Head of caudate nucleus (tissue), 42 donors: ENCODE measurements around the gene FFAR2.
A peak's percentile ranks its signal among the peaks of the same experiment; 100 is the strongest.
"Not testable (repeated sequence)": the region's sequence is repeated elsewhere in the genome, so short reads cannot be mapped to it uniquely, and the experiment has no call there.

Source experiments
- DNase-seq, 42 donors: peaks; one replicate each; pipeline versions ENCODE4 v3.0.0 to v3.0.0-alpha.2; 2020 to 2021; ENCODE audit warnings: mixed read lengths in 7 of 42
- intact Hi-C: fragments of 100-400 bp; cut with DNase I; formaldehyde crosslinking; loops from one replicate; pipeline ENCODE4 v1.15.0; 2022

FFAR2 gene

DNA sequence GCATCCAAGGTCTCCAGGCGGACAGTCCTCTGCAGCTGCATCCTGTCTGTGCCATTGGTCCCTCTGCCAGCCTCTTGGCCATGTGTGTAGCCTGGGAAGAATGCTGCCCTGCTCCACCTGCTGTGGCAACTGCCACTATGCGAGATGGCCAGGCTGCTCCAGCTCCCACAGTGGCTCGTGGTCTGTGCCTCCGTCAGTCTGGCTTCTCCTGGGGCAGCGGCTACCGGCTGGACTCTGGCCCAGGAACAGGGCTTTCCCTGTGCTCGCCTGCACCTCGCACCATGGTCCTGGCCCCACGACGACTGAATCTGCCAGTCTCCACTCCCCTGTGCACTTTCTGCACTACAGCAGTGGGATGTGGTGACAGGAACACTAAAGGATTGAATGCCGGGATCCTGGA, 26.7 kb upstream of the FFAR2 start:
- intact Hi-C loops = no loop called here
- DNase-seq = peak in 3 of 42 donors; percentile 9 to 41 (median 19)

DNA sequence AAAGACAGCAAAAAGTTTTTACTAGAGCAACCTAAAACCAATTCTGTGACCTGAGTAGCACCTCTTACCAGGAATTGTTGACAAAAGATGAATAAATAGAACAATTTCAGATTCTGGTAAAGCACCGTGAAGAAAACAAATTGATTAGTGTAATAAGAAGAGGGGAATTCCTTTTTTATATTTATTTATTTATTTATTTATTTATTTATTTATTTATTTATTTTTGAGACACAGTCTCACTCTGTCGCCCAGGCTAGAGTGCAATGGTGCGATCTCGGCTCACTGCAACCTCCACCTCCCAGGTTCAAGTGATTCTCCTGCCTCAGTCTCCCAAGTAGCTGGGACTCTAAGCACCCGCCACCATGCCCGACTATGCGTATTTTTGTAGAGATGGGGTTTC, 24.7 kb upstream of the FFAR2 start:
- intact Hi-C loops, DNase-seq: not testable (repeated sequence)

DNA sequence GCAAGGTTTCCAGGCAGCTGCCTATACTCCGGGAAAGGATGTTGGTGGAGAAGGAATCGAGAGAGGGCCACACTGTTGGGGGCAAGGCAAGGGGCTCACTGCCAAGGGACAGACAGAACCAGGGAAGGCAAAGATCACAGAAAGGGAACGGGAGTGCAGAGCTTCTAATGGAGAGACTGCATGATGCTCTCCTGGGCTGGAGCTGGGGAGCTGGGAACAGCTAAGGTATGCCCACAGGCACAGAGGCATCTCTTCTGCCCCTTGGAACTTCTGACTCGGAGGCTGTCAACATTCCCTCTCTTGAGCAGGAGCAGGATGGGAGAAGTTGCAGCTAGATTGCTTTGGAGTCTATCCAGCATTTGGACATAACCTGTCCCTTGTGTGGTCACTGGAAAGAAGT, 22.4 kb upstream of the FFAR2 start:
- intact Hi-C loops = no loop called here
- DNase-seq = no peak

DNA sequence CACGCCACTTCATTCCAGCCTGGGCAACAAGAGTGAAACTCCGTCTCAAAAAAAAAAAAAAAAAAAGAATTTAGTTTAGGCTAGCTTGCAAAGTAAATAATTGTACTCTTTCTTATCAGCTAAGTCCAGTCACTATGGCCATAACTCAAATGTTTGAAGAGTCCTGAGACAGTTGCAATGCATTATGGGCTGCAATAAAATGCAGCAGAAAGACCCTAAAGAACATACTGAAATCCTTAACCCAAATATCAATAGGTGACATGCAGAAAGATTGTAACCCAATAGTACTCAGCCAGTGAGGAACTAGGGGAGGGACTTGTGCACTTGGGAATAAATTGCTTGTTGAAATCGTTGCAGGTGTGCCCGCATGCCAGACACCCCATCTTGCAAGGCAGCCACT, 20.9 kb upstream of the FFAR2 start:
- intact Hi-C loops = no loop called here
- no peak for DNase-seq

DNA sequence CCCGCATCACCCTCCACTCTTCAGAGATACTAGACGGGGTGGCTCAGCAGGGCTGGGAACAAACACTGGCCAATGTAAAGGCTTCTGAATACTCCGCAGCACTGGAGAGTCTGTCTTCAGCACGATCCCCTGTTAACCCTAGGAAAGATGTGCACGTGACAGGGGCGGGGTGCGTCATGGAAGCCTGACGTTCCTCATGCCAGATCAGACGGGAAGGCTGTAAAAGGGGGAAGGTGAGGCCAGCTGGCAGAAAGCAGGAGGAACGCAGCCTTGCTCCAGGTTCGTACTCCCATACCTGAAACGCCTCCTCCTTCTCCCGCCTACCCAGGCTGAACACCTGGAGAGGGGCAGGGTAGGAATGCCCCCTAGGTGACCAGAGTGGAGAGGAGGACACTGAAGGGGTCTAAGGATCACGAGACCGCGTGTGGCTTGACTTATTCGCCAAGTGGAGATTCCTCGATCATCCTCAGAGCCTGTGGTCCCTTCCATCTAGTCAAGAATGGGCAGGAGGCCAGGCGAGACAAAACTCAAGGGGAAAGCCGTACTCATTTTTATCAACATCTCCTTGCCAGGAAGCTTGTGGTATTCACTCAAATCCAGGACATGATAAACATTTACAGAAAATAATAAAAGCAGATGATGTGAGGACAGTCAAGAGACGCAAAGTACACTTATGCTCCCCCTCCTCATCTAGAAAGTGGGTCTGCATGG, 18.2 kb upstream of the FFAR2 start:
- intact Hi-C loops = no loop called here

DNA sequence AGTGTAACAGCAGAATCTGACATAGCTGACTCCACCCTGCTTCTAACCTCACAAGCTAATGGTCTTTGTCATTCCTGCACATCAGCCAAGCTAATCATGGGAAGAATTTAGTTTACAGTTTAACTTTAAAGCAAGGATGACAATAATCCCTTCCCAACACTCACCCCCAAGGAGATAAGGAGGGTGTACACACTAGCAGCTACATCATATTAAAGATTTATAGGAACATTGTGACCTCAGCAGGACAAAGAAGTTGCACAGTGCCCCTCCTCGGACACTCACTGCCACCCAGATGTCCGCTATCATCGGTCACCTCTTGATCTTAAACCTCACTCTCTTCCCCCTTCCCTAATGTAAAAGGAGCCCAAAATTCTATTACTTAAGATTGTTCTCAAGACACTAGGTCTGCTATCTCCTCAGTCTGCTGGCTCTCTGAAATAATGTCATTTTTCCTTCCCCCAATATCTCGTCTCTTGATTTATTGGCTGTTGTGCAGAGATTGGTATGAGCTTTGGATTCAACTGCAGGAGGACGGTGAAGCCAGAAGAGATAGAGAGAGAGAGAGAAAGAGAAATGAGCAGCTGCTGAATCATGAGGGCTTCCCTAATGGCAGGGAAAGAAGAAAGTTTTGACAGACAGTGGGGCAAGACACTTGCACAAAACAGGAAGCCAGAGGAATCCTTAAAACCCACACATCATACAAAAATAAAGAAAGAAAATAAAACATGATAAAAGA, 17.5 kb upstream of the FFAR2 start:
- no peak for DNase-seq
- intact Hi-C loops = no loop called here

More for the DNA sequence above, 18.2 kb upstream of the FFAR2 start:
- DNase-seq = no peak

DNA sequence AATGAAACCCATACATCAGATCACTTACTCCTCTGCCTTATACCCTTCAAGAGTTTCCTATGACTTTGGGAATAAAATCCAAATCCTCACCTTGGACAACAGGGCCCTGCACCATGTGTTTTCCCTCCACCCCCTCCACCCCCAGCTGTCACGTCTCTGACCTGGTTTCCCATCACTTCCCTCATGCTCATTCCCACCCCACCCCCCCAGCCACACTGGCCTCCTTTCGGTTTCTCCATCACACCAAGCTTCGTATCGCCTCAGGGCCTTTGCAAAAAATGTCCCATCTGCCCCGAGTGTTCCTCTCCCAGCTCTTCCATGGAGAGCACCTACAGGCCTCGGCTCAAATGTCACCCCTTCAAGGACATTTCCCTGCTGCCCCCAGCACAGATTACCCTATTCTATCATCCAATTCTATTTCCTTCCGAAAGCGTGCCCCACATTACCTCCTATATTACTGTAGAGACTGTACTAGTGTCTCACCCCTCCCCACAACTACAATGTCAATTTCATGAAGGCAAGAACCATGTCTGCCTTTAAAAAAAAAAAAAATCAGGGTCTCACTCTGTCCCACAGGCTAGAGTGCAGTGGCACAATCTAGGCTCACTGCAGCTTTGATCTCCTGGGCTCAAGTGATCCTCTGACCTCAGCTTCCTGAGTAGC, 16.8 kb upstream of the FFAR2 start:
- intact Hi-C loops = no loop called here
- DNase-seq = no peak

DNA sequence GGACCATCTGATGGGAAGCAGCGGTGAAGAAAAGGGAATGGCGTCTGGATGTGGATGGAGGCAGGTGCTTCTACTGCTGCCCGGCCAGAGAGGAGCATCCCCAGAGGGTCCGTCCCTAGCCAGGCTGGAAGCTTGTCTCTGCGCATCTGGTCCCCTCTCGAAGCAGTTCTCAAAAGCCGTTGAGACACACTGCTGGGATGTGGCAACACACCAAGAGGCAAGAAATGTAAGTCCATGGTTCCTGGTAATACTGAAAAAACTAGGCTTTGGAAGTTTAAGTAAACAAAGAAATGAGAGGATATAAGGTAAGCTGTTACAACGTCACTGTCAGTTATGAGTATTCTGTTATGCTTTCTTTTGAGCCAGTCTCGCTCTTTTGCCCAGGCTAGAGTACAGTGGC, 15.1 kb upstream of the FFAR2 start:
- intact Hi-C loops = no loop called here
- DNase-seq = no peak

DNA sequence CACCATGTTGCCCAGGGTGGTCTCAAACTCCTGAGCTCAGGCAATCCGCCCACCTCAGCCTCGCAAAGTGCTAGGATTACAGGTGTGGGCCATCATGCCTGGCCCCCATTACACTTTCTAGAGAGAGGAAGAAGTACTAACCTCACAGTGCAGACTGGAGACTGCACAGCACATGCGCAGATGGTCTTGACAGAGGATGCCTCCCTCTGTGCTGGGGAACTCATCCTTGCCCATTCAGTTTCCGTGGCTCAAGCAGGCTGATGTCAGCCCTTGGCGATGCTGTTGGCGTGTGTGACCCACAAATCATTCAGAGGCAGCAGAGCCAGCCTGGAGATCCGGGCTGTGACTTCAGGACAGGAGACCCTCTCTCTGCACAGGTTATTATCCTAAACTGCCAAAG, 14.6 kb upstream of the FFAR2 start:
- DNase-seq = peak in 24 of 42 donors; percentile 7 to 70 (median 30)
- intact Hi-C loops = no loop called here

DNA sequence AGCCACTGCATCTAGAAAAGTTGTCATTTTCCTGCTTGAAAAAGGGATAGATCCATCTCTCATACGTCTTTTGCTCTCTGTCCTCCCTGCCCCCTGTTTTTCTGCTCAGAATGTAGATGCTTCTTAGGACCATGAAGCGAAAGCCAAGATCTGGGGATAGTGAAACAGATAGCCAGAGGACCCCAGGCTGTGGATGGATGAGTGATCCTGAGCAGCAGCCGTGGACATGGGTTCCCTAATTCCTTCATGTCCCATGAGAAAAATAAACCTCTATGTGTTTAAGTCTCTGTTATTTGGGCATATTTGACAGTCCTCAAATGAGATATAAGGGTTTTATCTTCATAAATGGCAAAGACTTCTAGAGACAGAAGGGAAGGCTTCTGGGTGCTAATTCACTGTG, 12.2 kb upstream of the FFAR2 start:
- no peak for DNase-seq

DNA sequence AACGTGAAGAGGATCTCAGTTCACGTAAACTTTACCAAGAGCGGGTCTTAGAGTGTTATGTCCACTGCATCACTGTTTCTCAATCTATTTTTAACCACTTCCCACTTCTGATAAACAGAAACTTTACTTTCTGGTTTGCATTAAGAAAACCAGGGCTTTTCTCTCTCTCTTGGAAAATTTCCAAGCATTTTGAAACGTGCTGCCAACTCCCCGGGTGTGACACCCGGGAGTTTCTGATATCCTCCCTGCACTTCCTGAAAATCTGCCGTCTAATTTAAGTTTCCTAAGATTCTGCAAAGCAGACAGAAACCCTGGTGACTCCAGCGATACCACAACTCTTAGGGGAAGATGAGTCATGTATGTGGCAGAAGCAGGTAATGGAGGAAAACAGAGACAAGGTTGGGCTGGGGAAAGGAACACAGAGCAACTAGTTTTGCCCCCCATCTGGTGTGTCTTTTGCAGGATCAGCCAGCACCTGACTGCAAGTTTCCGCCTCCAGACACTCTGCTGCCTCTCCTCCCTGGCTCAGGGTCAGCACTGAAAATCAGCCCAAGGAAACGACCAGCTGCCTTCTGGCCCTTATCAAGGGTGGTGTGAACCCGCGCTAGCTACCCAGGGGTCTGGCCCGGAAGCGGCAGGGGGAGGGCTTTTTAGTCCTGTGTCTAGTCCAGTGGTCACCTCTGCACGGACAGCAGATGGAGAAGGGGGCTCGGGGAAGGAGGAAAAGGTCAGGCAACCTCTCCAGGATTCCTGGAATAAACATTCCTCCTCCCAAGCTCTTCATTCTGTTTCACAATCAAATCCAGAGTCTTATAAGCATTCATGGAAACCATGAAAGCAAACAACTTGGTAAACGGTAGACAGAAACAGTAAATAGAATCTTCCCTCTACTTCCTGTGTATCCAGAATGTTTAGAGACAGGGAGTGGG, 11.3 kb upstream of the FFAR2 start:
- peak in 1 of 42 donors; percentile 23 for DNase-seq
- intact Hi-C loops = no loop called here

More for the DNA sequence above, 12.2 kb upstream of the FFAR2 start:
- intact Hi-C loops = no loop called here

DNA sequence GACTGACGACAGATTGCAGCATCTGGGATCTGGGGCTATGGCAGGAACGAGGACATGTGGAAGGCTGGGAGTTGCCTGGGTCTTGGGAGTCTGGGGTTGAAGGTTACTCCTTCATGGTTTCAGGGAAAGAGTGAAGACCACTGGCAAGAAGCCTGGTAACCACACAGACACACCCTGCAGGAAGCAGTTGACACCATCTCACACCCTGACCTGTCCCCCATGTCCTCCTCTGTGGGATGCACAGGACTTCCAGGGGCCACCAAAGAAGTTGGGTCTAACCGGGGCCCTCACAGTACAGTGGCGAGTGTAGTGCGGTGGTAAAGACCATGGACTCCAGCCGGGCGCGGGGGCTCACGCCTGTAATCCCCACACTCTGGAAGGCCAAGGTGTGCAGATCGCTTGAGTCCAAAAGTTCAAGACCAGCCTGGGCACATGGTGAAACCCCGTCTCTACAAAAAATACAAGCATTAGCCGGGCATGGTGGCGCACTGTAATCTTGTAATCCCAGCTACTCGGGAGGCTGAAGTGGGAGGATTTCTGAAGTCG, 10.6 kb upstream of the FFAR2 start:
- intact Hi-C loops = no loop called here
- no peak for DNase-seq

DNA sequence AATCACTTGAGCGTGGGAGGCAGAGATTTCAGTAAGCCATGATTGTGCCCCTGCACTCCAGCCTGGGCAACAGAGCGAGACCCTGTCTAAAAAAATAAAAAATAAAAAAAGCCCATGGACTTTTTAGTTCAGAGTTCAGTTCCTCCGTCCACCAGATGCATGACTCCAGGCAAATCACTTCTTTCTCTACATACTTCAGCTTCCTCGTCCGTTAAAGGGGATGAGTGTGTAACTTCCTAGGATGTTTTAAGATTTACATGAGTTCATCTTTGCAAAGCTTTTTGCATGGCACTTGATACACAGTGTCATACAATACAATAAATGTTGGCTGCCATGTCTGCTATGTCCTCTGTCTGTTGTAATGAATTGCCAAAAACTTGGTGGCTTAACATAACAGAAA, 10.0 kb upstream of the FFAR2 start:
- intact Hi-C loops = no loop called here
- DNase-seq = no peak

DNA sequence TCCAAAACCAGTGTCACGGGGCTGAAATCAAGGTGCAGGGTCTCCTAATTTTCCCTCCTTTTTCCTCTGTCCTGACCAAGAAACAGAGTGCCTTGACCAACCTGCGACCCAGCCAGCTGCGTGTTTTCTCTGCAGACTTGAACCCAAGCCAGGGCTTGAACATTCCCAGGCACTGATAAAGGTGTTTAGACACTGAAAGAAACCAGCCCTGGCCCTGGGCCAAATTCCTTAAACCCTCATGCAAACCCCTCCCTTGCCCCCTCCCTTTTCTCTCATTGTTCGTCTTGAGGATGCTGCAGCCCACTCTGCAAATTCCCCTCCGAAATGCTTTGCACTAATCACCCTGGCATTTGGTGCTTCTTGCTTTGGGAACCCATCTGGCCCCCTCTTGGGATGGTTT, 9.5 kb upstream of the FFAR2 start:
- intact Hi-C loops = no loop called here
- no peak for DNase-seq

DNA sequence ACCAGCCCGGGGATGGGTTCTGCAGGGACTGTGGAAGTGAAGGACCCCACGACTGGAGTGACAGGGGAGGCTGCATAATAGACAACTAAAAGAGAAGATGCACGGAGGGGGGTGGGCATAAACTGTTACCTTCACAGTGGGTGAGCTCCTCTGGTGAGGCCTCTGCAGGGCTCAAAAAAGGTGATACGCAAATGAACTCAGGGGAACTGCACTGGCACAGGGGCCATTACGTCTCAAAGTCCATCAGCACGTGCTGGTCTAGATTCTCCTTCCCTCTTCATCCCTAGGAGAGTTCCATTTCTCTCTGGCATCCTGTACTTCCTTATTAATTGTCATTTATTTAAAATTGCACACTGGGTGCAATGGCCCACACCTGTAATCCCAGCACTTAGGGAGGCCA, 8.1 kb upstream of the FFAR2 start:
- intact Hi-C loops = no loop called here
- no peak for DNase-seq

DNA sequence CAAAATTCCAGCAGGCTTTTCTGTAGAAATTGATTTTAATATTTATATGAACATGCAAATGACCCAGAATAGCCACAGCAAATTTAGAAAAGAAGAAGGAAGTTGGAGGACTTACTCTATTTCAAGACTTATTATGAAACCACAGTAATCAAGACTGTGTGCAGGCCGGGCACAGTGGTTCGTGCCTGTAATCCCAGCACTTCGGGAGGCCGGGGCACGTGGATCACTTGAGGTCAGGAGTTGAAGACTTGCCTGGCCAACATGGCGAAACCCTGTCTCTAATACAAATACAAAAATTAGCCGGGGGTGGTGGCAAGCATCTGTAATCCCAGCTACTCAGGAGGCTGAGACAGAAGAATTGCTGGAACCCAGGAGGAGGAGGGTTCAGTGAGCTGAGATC, 6.0 kb upstream of the FFAR2 start:
- DNase-seq = peak in 1 of 42 donors; percentile 40
- intact Hi-C loops = no loop called here

DNA sequence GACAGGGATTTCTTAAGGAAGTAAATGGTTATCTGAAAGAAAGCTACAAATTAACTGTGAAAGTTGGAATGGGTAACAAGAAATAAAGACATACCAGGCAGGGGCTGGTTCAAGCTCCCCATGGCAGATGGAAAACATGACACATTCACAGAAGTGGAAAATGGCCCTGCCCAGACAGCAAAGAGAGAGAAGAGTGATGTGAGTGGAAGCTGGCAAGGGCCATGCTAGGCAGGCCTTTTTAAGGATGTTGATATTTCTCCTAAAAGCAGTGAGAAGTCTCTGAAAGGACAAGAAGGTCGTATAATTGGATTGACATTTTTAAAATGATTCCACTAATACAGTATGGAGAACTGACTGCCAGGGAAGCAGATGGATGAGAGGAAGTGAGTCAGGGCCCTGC, 3.3 kb upstream of the FFAR2 start:
- intact Hi-C loops = no loop called here
- DNase-seq = no peak

DNA sequence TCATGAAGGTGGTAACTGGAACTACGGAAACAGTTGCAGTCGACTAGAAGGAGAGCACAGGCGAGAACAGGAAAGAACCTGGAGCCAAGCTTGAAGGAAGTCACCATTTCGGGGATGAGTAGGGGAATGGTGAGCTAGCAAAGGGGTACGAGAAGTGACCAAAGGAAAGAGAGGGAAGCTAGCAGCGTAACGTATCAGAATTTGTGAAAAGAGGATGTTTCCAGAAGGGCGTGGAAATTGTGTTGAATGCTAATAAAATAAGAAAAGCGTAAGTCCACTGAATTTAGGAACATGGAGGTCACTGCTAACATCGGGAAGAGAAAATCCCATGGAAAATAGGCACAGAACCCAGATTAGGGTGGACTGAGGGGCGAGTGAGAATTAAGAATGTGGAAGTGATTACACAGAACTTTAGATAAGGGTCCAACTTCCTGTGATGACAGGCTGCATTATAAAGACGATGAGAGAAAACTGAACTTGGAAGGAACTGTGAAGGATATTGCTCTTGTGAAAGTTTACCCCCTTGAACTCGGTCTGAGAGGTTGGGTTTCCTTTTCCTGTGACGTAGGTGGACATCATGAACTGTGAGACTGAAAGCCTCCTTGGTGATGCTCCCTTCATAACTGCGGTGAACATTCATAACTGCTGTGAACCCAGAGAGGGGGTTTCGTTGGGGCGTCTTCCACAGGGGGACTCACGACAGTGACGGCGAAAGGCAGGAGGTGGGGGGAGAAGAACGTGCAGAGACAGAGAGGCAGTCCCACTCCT, 2.0 kb upstream of the FFAR2 start:
- DNase-seq = no peak
- intact Hi-C loops = no loop called here
